HG02642 (cell line): ENCODE measurements around the gene LYPD1.

Experiments used
- ATAC-seq: cut with Tn5 transposase; IDR thresholded peaks from one replicate; pipeline ENCODE4 v1.9.1; 2021; ENCODE audit warnings: mild to moderate bottlenecking; ENCODE audit not compliant: unreplicated experiment, poor library complexity

The LYPD1 gene

GRCh38 chr2:132638313-132639040 is 31.5 kb downstream of the LYPD1 start:
- ATAC-seq, result no peak

- no peak for ATAC-seq
Measured at GRCh38 chr2:132636346-132636745, 33.7 kb downstream of the LYPD1 start.

GRCh38 chr2:132633635-132634034 is 36.4 kb downstream of the LYPD1 start:
- ATAC-seq, result no peak

- ATAC-seq, result no peak
Measured at GRCh38 chr2:132632000-132632649, 37.9 kb downstream of the LYPD1 start.

GRCh38 chr2:132627536-132627935 is 42.5 kb downstream of the LYPD1 start:
- no peak for ATAC-seq

- no peak for ATAC-seq
Measured at GRCh38 chr2:132623096-132623839, 46.7 kb downstream of the LYPD1 start.

- no peak for ATAC-seq
Measured at GRCh38 chr2:132621131-132621875, 48.7 kb downstream of the LYPD1 start.

- no peak for ATAC-seq
Measured at GRCh38 chr2:132620115-132620514, 49.9 kb downstream of the LYPD1 start.

- no peak for ATAC-seq
Measured at GRCh38 chr2:132618734-132619133, 51.3 kb downstream of the LYPD1 start.

GRCh38 chr2:132617989-132618388 is 52.0 kb downstream of the LYPD1 start:
- ATAC-seq, result no peak

- no peak for ATAC-seq
Measured at GRCh38 chr2:132615329-132616085, 54.5 kb downstream of the LYPD1 start.

GRCh38 chr2:132611719-132612118 is 58.3 kb downstream of the LYPD1 start:
- ATAC-seq, result no peak

GRCh38 chr2:132609101-132609890 is 60.7 kb downstream of the LYPD1 start:
- no peak for ATAC-seq

- no peak for ATAC-seq
Measured at GRCh38 chr2:132608311-132608710, 61.7 kb downstream of the LYPD1 start.

GRCh38 chr2:132607426-132608090 is 62.4 kb downstream of the LYPD1 start:
- ATAC-seq, result no peak

- no peak for ATAC-seq
Measured at GRCh38 chr2:132606649-132607048, 63.4 kb downstream of the LYPD1 start.

GRCh38 chr2:132605236-132606180 is 64.5 kb downstream of the LYPD1 start:
- no peak for ATAC-seq

- ATAC-seq, result no peak
Measured at GRCh38 chr2:132604561-132604960, 65.4 kb downstream of the LYPD1 start.
